GM12878 (cell line): ENCODE results near the gene ANKRD24. TPM values are rescaled to one million over a fixed set of nuclear protein-coding genes. Genes with fewer than 3 reads are reported as not detected.

Experiments used
- CBX3 ChIP-seq: fragments of 200-600 bp; sonication (generic); IDR thresholded peaks from 2 replicates; pipeline ENCODE4 v1.6.1; 2016; ENCODE audit warnings: low read depth, borderline replicate concordance
- CHD1 ChIP-seq: IDR thresholded peaks from 2 replicates; pipeline ENCODE4 v1.6.1; 2012; ENCODE audit warnings: low read depth, low read length, improper control_type of control experiment
- EED ChIP-seq: sonication (generic); IDR thresholded peaks from 2 replicates; pipeline ENCODE4 v1.6.1; 2016; ENCODE audit warnings: antibody characterized with exemption, low read depth
- NFIC ChIP-seq: IDR thresholded peaks from 2 replicates; pipeline ENCODE4 v1.6.1; 2012; ENCODE audit warnings: low read depth, mild to moderate bottlenecking, inconsistent platforms, low read length, moderate library complexity
- NRF1 ChIP-seq: conservative IDR thresholded peaks from 2 replicates; pipeline ENCODE4 v1.6.1; 2011; ENCODE audit warnings: mild to moderate bottlenecking, low read depth, low read length, improper control_type of control experiment
- PAX5 ChIP-seq: IDR thresholded peaks from 2 replicates; pipeline ENCODE4 v1.6.1; 2011; ENCODE audit warnings: low read depth, low read length, borderline replicate concordance
- PAX8 ChIP-seq: fragments of 450-650 bp; IDR thresholded peaks from 2 replicates; pipeline ENCODE4 v1.6.1; 2017; ENCODE audit warnings: mild to moderate bottlenecking, moderate library complexity
- POLR2AphosphoS5 ChIP-seq: IDR thresholded peaks from 2 replicates; pipeline ENCODE4 v1.6.1; 2011; ENCODE audit warnings: mild to moderate bottlenecking, low read length, inconsistent platforms
- PRDM15 ChIP-seq: fragments of 450-650 bp; formaldehyde crosslinking; IDR thresholded peaks from 2 replicates; pipeline ENCODE4 v1.4.0; 2020; ENCODE audit warnings: mild to moderate bottlenecking, moderate library complexity
- TARDBP ChIP-seq: IDR thresholded peaks from 2 replicates; pipeline ENCODE4 v1.6.1; 2016; ENCODE audit warnings: borderline replicate concordance
- ZNF592 ChIP-seq: fragments of 450-650 bp; IDR thresholded peaks from 2 replicates; pipeline ENCODE4 v1.6.1; 2017; ENCODE audit warnings: mild to moderate bottlenecking, moderate library complexity
- polyA plus RNA-seq, 11 experiments: library from polyadenylated mRNA; depleted of rRNA in 4 of 11; unstranded in 6 of 11; stranded (reverse) in 5 of 11; fragments of >200 nt; fragmentation: Nextera tagmentation in 4 of 11; fragmentation: Illumina TruSeq in 1 of 11; extraction: Ambion mirVana in 4 of 11; extraction: Trizol in 1 of 11; gene quantifications; 1 replicate in 1 of 11; 2 replicates in 10 of 11; pipeline versions ENCODE4 v1.2.1 to v1.2.3, GENCODE V29; 2011 to 2016; ENCODE audit warnings: inconsistent platforms in 2 of 11, missing spikeins in 2 of 11, low read depth in 1 of 11
- total RNA-seq, 4 experiments: library from RNA; depleted of rRNA in 3 of 4; stranded (reverse); fragments of >200 nt in 3 of 4; fragmentation: Illumina TruSeq in 1 of 4; extraction: Trizol in 1 of 4; gene quantifications; 2 replicates each; pipeline versions ENCODE4 v1.2.1 to v1.2.3, GENCODE V29; 2013 to 2021
- TF ChIP-seq, protein P1 (sequence below): IDR thresholded peaks from 2 replicates; pipeline ENCODE4 v1.6.1; 2012; ENCODE audit warnings: low read depth, low read length, improper control_type of control experiment

Gene ANKRD24
- total and polyA plus RNA-seq, 10 of the 15 experiments (the other 5 are each of a cell fraction or from before 2014, with no cell fraction given) = 0.02 to 0.59 (median 0.35) TPM; not detected in 1

GRCh38 chr19:4241824-4242430 lies 59.4 kb downstream of the ANKRD24 start (continued):
- TF ChIP-seq NFIC (no peak), TARDBP (no peak), ZNF592 (no peak), CHD1 (no peak), PAX5 (no peak), EED (0 out of 2 replicates have a peak, but pooled peaks have one; percentile 10), PAX8 (no peak), PRDM15 (no peak), CBX3 (no peak), POLR2AphosphoS5 (no peak), NRF1 (no peak)
- TF ChIP-seq, protein P1, sequence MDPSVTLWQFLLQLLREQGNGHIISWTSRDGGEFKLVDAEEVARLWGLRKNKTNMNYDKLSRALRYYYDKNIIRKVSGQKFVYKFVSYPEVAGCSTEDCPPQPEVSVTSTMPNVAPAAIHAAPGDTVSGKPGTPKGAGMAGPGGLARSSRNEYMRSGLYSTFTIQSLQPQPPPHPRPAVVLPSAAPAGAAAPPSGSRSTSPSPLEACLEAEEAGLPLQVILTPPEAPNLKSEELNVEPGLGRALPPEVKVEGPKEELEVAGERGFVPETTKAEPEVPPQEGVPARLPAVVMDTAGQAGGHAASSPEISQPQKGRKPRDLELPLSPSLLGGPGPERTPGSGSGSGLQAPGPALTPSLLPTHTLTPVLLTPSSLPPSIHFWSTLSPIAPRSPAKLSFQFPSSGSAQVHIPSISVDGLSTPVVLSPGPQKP = no peak
